ENCODE data around the gene NAMPT.

Gene NAMPT

GRCh38 chr7:106224797-106225196 is 60.0 kb downstream of the NAMPT start:
- H3K27ac ChIP-seq: no peak overlapping the region
- no peak for TF ChIP-seq ZFX (IDR thresholded peaks at IDR 0.05)
- TF ChIP-seq CTCF (conservative IDR thresholded peaks at IDR 0.05): no peak

- TF ChIP-seq ZFX (IDR thresholded peaks at IDR 0.05) (no peak), CTCF (conservative IDR thresholded peaks at IDR 0.05) (no peak)
- no peak overlapping the region for H3K27ac ChIP-seq
Measured at GRCh38 chr7:106223156-106223555, 61.6 kb downstream of the NAMPT start.

GRCh38 chr7:106222545-106222944 is 62.2 kb downstream of the NAMPT start:
- no peak overlapping the region for H3K27ac ChIP-seq
- TF ChIP-seq ZFX (IDR thresholded peaks at IDR 0.05): no peak
- TF ChIP-seq CTCF (conservative IDR thresholded peaks at IDR 0.05): no peak

- H3K27ac ChIP-seq: no peak overlapping the region
- TF ChIP-seq CTCF (conservative IDR thresholded peaks at IDR 0.05): no peak
- TF ChIP-seq ZFX (IDR thresholded peaks at IDR 0.05): no peak
Measured at GRCh38 chr7:106220307-106220706, 64.5 kb downstream of the NAMPT start.

GRCh38 chr7:106219170-106219569 is 65.6 kb downstream of the NAMPT start:
- TF ChIP-seq ZFX (IDR thresholded peaks at IDR 0.05): no peak
- TF ChIP-seq CTCF (conservative IDR thresholded peaks at IDR 0.05): no peak
- H3K27ac ChIP-seq: no peak overlapping the region

- TF ChIP-seq ZFX (IDR thresholded peaks at IDR 0.05): no peak
- H3K27ac ChIP-seq: peak overlapping the region; percentile 15
Measured at GRCh38 chr7:106218546-106218945, 66.2 kb downstream of the NAMPT start.

- peak overlapping the region; percentile 72 for H3K27ac ChIP-seq
- TF ChIP-seq CTCF (conservative IDR thresholded peaks at IDR 0.05) (no peak), ZFX (IDR thresholded peaks at IDR 0.05) (no peak)
Measured at GRCh38 chr7:106216923-106217542, 67.8 kb downstream of the NAMPT start.

- peak overlapping the region; percentile 72 for H3K27ac ChIP-seq
- TF ChIP-seq CTCF (conservative IDR thresholded peaks at IDR 0.05): no peak
- no peak for TF ChIP-seq ZFX (IDR thresholded peaks at IDR 0.05)
Measured at GRCh38 chr7:106216517-106216922, 68.3 kb downstream of the NAMPT start.

Measured in C4-2B (cell line).